ENCODE results near the gene PDSS2.
"Not testable (repeated sequence)": the region's sequence is repeated elsewhere in the genome, so short reads cannot be mapped to it uniquely, and the experiment has no call there.

Gene PDSS2

DNA sequence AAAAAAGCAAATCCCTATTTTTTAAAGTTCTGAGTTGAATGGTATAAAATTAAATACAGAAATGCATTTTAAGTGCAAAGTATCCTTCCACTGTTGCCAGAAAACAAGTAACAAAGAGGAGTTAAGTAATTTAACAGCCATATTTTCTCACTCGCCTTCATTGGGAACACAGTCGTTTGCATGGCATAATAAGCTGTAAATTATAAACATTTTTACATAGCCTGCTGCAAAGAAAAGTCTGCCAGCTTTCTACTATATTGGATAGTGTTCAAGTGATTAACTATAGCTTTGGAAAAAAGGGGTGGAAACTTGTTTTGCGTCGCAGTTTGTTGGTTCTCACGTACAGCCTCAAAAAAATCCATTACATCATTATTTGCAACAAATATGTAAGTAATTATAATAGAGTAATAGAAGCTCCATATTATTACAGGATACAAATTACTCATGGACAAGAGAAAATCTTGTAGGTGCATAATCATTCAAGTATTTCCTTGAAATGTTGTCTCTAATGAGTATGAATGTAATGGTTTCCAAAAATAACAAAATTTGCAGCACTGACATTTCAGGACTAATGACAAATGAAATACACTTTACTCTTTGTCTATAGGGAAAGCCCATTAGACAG lies 139.3 kb downstream of the PDSS2 start:
- DNase-seq (ENCODE audit: low read depth) = no peak

- DNase-seq (ENCODE audit: low read depth) = no peak
Observed at GRCh38 chr6:107318100-107318736, 141.1 kb downstream of the PDSS2 start.

DNA sequence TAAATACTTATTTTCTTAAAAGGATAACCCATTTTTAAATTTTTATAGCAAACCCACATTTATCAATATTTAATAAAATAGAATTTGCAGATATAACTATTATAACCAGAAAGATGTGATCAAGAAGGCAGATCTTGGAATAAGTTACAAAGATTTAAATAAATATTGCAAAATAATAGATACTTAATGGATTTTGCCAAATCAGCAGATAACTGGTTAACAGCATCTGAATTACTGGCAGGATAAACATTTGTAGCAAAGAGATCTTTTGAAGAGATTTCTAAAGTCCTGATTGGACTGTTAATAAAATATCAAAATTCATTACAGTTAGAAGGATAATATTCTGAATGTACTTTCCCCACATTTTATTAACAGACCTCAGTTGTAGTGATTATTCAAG lies 144.2 kb downstream of the PDSS2 start:
- no peak for DNase-seq (ENCODE audit: low read depth)

- DNase-seq (ENCODE audit: low read depth) = no peak
Observed at GRCh38 chr6:107314531-107314939, 144.8 kb downstream of the PDSS2 start.

- DNase-seq (ENCODE audit: low read depth) = no peak
Observed at GRCh38 chr6:107313776-107314175, 145.6 kb downstream of the PDSS2 start.

DNA sequence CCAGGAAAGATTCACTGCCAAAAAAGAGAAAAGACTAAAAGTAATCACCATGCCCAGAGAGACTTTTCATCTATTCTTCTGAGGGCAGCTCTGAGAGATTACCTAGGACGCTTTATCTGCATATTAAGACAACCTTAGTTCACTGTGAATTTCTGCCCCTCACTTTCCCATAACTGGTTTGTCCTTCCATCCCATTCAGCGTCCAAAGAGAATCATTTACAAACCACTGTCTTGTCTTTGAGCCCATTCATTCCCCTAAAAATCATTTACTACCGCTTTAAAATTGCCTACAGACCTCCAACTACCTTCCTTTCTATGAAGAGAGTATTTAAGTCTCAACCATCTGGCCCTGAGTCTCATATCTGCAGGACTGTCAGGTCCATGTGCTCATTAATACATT lies 149.0 kb downstream of the PDSS2 start:
- DNase-seq (ENCODE audit: low read depth) = no peak

- DNase-seq (ENCODE audit: low read depth) = no peak
Observed at GRCh38 chr6:107308677-107309076, 150.7 kb downstream of the PDSS2 start.

DNA sequence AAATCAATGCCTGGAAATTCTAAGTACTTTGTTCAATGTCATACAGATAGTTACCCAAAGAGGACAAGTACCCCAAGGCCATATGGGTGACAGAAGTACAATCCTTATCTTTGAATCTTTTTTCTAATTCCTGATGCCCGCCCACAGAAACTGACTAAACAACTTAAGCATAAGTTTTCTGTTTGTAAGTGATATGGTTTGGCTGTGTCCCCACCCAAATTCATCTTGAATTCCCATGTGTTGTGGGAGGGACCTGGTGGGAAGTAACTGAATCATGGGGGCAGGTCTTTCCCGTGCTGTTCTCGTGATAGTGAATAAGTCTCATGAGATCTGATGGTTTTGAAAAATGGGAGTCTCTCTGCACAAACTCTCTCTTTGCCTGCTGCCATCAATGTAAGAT lies 153.4 kb downstream of the PDSS2 start:
- DNase-seq (ENCODE audit: low read depth) = not testable (repeated sequence)

DNA sequence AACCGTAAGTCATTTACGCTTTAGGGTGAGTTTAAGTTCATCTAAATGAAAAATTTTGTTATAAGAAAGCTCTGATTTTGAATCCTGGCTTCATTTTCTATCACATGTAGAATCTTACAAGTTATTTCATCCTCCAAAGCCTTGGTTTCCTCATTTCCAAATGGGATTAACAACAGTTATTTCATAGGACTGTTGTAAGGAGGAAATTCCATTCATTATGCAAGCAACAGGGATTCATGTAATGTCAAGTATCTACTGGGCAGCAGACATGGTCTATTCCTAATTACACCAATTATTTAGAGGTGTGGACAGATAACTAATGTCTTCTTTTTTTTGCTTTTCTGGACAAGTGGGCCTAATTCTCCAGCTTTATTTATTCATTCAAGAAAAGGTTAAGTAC lies 154.0 kb downstream of the PDSS2 start:
- DNase-seq (ENCODE audit: low read depth) = no peak

GRCh38 chr6:107304421-107305025 lies 154.8 kb downstream of the PDSS2 start:
- no peak for DNase-seq (ENCODE audit: low read depth)

- DNase-seq (ENCODE audit: low read depth) = no peak
Observed at GRCh38 chr6:107293350-107293749, 166.0 kb downstream of the PDSS2 start.

DNA sequence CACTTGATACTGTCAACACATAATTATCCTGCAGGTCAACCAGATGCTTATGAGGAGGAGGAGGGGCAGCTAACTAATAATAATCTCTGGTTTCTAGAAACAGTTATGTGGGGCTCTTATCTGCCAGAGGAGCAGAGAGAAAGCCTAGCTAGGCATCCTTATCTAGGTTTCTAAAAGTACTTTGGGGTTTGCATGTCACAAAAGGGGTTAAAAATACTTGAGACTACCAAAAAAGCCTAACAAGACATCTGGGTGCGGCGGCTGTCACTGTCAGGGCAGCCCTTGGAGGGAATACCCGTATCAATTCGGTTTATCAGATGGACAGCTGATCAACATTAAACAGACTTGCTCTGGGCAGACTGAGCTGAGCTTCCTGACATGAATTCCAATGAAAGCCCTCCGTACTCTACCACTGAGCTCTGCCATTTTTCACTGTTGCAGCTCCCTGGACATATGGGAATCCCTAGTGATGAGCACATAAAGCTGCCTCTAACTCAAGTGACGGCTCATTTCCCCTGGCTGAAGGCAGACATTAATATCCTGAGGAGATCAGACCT lies 166.6 kb downstream of the PDSS2 start:
- DNase-seq (ENCODE audit: low read depth) = no peak

DNA sequence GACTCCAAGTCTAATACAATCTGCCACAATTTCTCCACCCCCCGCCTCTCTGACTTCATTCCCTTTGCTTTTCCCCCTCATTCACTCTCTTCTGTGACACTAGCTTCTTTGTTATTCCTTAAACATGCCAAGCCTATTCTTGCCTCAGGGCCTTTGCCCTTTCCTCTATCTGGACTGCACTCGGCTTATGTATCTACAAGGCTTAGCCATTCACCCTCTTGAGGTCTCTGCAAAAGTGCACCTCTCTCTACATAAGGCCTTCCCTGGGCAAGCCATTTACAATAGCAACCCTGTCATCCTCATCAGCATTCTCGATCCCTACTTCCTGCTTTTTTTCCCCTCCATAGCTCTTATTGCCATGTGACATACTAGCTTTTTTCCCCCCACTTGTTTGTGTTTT lies 168.9 kb downstream of the PDSS2 start:
- no peak for DNase-seq (ENCODE audit: low read depth)

DNA sequence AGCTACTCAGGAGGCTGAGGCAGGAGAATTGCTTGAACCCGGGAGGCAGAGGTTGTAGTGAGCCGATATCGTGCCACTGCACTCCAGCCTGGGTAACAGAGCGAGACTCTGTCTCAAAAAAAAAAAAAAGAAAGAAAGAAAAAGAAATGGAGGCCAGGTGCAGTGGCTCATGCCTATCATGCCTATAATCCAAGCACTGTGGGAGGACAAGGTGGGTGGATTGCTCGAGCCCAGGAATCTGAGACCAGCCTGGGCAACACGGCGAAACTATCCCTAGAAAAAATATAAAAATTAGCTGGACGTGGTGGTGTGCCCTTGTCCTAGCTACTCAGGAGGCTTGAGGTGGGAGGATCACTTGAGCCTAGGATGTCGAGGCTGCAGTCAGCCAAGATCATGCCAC lies 170.1 kb downstream of the PDSS2 start:
- not testable (repeated sequence) for DNase-seq (ENCODE audit: low read depth)

GRCh38 chr6:107285683-107286082 lies 173.7 kb downstream of the PDSS2 start:
- DNase-seq (ENCODE audit: low read depth) = not testable (repeated sequence)

DNA sequence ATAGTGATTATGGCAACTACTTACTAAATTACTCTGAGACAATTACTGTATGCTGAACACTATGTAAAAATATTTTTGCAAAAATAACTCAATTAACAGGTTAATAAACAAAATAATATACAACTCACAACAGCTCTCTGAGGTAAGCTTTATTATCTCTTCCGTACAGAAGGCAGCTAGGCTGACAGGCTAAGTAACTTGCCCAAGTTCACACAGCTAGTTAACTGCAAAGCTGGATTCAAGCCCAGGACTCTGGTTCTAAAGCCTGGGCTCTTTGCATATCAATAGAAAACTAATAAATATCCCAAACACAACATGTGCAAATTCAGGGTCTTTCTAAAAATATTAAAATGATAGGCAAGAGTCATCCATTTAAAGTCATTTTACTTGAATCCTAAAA lies 174.6 kb downstream of the PDSS2 start:
- DNase-seq (ENCODE audit: low read depth) = no peak

GRCh38 chr6:107280791-107281190 lies 178.6 kb downstream of the PDSS2 start:
- no peak for DNase-seq (ENCODE audit: low read depth)

DNA sequence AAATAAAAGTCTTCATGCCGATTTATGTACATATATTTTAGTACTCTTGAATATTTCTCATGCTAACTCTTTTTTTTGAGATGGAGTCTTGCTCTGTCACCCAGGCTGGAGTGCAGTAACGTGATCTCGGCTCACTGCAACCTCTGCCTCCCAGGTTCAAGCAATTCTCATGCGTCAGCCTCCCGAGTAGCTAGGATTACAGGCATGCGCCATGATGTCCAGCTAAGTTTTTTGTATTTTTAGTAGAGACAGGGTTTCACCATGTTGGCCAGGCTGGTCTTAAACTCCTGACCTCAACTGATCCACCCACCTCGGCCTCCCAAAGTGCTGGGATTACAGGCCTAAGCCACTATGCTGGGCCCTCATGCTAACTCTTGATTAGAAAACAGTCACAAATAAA lies 179.4 kb downstream of the PDSS2 start:
- not testable (repeated sequence) for DNase-seq (ENCODE audit: low read depth)

DNA sequence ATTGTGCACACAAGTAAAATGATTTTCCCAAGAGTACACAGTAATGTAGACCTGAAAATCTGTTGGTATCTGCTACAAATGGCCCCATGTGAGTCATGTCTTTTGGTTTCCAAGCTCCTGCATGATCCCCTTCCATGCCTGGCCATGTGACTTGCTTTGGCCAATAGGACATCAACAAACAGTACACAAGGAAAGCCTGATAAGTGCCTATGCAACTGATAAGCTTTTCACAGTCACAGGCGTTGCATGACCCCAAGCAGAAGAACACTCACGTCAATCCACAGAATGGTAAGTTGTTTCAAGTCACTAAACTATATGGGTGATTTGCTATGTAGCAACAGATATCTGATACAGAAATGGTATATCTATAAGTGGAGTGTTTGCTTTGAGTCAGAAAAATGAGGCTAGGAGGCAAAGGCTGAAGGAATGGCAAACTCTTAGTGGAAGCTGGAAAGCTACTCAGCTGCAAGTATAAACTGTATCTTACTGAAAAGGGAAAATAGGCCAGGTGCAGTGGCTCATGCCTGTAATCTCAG lies 184.0 kb downstream of the PDSS2 start:
- no peak for DNase-seq (ENCODE audit: low read depth)

DNA sequence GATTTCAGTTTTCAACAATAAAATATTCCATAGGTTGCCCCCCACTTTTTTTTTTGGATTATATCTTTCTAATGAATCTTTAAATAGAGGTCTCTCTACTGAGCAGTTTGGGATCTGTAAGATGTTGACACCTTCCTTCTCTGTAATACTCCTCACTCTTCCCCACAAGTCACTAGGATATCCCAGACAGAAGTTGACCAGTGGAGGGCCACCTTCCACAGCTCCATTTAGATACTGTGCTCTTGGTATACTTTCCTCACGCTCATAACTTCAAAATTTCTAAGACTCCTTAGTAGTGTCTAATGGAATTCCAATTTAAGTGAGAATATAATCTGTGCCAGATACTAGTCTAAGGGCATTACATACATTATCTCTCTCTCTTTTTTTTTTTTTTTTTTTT lies 185.1 kb downstream of the PDSS2 start:
- no peak for DNase-seq (ENCODE audit: low read depth)

- no peak for DNase-seq (ENCODE audit: low read depth)
Observed at GRCh38 chr6:107272246-107272645, 187.1 kb downstream of the PDSS2 start.

GRCh38 chr6:107271208-107271790 lies 188.1 kb downstream of the PDSS2 start:
- DNase-seq (ENCODE audit: low read depth) = no peak

- no peak for DNase-seq (ENCODE audit: low read depth)
Observed at GRCh38 chr6:107267634-107268033, 191.7 kb downstream of the PDSS2 start.
